HG02938 (cell line): ENCODE measurements around the gene SIPA1.
A peak's percentile ranks its signal among the peaks of the same experiment; 100 is the strongest.

ENCODE experiments used
- ATAC-seq: cut with Tn5 transposase; IDR thresholded peaks from one replicate; pipeline ENCODE4 v1.9.1; 2021; ENCODE audit warnings: mild to moderate bottlenecking, moderate library complexity; ENCODE audit not compliant: unreplicated experiment

SIPA1 gene

GRCh38 chr11:65642014-65642671, 4.2 kb downstream of the SIPA1 start:
- ATAC-seq = no peak

GRCh38 chr11:65643971-65644370, 6.1 kb downstream of the SIPA1 start:
- ATAC-seq = no peak

GRCh38 chr11:65644837-65645236, 6.9 kb downstream of the SIPA1 start:
- no peak for ATAC-seq

- ATAC-seq = no peak
Measured at GRCh38 chr11:65645710-65646109, 7.8 kb downstream of the SIPA1 start.

GRCh38 chr11:65646288-65646957, 8.5 kb downstream of the SIPA1 start:
- no peak for ATAC-seq

- no peak for ATAC-seq
Measured at GRCh38 chr11:65646958-65647701, 9.2 kb downstream of the SIPA1 start.

- no peak for ATAC-seq
Measured at GRCh38 chr11:65648997-65649493, 11.1 kb downstream of the SIPA1 start.

GRCh38 chr11:65649656-65650546, 12.0 kb downstream of the SIPA1 start:
- ATAC-seq = no peak

- no peak for ATAC-seq
Measured at GRCh38 chr11:65650547-65651338, 12.8 kb downstream of the SIPA1 start.

GRCh38 chr11:65651339-65651588, 13.4 kb downstream of the SIPA1 start:
- ATAC-seq = no peak

- no peak for ATAC-seq
Measured at GRCh38 chr11:65651589-65652510, 13.9 kb downstream of the SIPA1 start.

GRCh38 chr11:65652511-65653228, 14.8 kb downstream of the SIPA1 start:
- ATAC-seq = peak; percentile 56

- ATAC-seq = no peak
Measured at GRCh38 chr11:65653229-65654225, 15.6 kb downstream of the SIPA1 start.

- no peak for ATAC-seq
Measured at GRCh38 chr11:65654375-65655349, 16.8 kb downstream of the SIPA1 start.

- no peak for ATAC-seq
Measured at GRCh38 chr11:65655570-65656332, 17.9 kb downstream of the SIPA1 start.
